ENCODE measurements around the gene NAP1L1.

- no peak for TF ChIP-seq CTCF (IDR thresholded peaks at IDR 0.05 in 8 of 11, conservative IDR thresholded peaks at IDR 0.05 in 3 of 11)
- TF ChIP-seq POLR2AphosphoS5 (IDR thresholded peaks at IDR 0.05): no peak
- TF ChIP-seq POLR2A (IDR thresholded peaks at IDR 0.05): no peak
These were observed 52.2 kb downstream of the NAP1L1 start for GRCh38 chr12:76032043-76032981.
